Measurements from ENCODE around the gene PDGFRB.

The PDGFRB gene

DNA sequence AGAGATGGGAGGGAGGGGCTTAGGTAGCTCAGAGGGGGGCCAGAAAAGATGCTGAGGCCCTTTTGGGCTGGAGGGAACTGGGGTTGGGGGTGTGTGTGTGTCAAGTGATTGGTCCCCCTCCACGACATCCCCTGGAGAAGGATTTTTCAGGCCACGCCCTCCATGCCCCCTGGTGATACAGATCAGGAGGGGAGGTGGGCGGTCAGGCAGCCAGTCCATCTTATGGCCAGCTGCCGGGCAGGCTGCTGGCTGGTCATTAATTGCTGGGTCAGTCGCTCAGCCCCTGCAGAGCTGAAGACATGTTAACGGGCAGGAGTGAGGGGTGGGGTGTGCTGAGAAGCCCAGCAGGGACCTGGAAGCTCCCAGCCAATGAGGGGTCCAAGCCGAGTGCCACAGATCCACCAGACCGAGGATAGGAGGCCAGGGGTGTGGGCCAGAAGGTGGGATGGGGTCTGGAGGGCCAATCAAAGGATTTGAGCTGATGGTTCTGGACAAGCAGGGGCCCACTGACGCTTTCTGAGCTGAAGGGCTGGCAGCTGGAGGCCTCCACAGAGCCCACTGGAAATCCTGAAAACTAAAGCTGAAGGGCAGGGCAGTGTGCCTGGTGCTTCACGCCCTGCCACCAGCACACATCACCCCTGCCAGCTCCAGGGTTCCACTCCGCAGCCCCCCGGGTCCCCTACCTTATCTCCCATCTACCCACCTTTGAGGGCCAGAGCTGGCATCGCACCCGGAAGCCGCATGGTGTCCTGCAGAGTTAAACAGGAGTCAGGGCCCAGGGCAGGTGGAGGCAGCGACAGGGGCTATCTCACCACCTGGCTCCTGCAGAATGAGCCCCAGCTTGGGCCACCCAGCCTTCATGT is 19.1 kb downstream of the PDGFRB start:
- H3K27ac ChIP-seq (ENCODE audit: low read length): no peak overlapping the region
- H3K4me3 ChIP-seq (ENCODE audit: low read length): no peak overlapping the region
- no peak overlapping the region for H3K4me2 ChIP-seq (ENCODE audit: low read length)
- H3K9ac ChIP-seq (ENCODE audit: low read length): no peak overlapping the region
- TF ChIP-seq CTCF (IDR thresholded peaks at IDR 0.05; ENCODE audit: low read depth, low read length) (no peak), EZH2phosphoT487 (IDR thresholded peaks at IDR 0.05; ENCODE audit: low read depth) (no peak)
- no peaks in the 10 kb centered on the region for H3K79me2 ChIP-seq (ENCODE audit: low read length)
- H3K4me1 ChIP-seq (ENCODE audit: low read length): no peaks in the 10 kb centered on the region
- H2AFZ ChIP-seq (ENCODE audit: low read depth, low read length): no peak overlapping the region
- no peaks in the 10 kb centered on the region for H3K36me3 ChIP-seq (replicated peaks; ENCODE audit: low read depth, low read length)
- H4K20me1 ChIP-seq (ENCODE audit: insufficient read depth, low read length): no peaks in the 10 kb centered on the region
- no peaks in the 10 kb centered on the region for H3K27me3 ChIP-seq (ENCODE audit: low read depth, low read length)
- no peaks in the 10 kb centered on the region for H3K9me3 ChIP-seq (ENCODE audit: insufficient read depth, low read length)

DNA sequence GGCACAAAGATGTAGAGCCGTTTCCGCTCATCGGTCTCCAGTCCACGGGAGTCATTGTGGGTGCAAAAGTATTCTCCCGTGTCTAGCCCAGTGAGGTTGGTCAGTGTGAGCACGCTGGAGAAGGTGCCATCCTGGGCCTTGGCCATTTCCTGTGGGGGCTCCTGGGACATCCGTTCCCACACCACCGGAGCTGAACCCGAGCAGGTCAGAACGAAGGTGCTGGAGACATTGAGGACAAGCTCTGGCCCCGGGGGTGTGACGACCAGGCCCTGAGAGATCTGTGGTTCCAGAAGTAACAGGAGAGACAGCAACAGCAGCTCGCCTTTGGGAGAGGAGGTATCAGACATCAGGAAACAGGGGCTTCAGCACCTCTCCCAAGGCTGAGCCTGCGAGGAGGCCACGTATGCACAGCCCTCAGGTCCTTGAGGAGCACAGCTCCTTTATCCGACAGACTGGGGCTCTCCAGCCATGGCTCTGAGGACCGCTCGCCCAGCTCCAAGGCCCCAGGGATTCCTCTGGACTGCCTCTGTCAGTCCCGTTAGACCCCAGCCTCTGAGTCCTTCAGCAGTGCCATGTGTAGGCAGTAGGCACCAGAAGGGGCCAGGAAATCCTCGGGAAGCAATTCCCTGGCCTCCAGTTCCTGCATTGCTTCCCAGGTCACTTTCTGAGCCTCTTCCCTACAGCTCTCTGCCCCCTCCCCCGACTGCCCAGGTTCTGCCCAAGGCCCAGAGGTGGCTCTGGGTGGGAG is 19.9 kb downstream of the PDGFRB start:
- Histone ChIP-seq H4K20me1 (ENCODE audit: insufficient read depth, low read length) (no peaks in the 10 kb centered on the region), H3K4me1 (ENCODE audit: low read length) (no peaks in the 10 kb centered on the region), H3K9ac (ENCODE audit: low read length) (no peak overlapping the region), H3K4me2 (ENCODE audit: low read length) (no peak overlapping the region), H3K27ac (ENCODE audit: low read length) (no peak overlapping the region), H3K36me3 (replicated peaks; ENCODE audit: low read depth, low read length) (no peaks in the 10 kb centered on the region), H3K9me3 (ENCODE audit: insufficient read depth, low read length) (no peaks in the 10 kb centered on the region), H3K79me2 (ENCODE audit: low read length) (no peaks in the 10 kb centered on the region), H2AFZ (ENCODE audit: low read depth, low read length) (no peak overlapping the region), H3K4me3 (ENCODE audit: low read length) (no peak overlapping the region), H3K27me3 (ENCODE audit: low read depth, low read length) (no peaks in the 10 kb centered on the region)
- no peak for TF ChIP-seq CTCF (IDR thresholded peaks at IDR 0.05; ENCODE audit: low read depth, low read length)
- no peak for TF ChIP-seq EZH2phosphoT487 (IDR thresholded peaks at IDR 0.05; ENCODE audit: low read depth)

DNA sequence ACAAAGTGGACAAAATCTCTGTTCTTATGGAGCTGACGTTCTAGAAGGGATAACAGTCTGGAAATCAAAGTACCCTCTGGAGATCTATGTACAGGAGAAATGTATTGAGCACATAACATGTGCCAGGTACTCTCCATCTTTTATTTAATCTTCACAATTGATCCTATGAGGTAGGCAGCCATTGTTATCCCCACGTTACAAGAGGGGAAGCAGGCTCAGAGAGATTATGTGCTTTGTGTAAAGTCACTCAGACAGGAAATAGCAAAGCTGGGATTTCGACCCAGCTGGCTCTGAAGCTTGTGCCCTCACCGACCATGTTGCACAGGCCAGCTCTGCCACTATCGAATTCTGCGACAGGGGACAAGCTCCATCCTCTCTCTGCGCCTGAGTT is 21.5 kb downstream of the PDGFRB start:
- no peak overlapping the region for H3K4me2 ChIP-seq (ENCODE audit: low read length)

More for the DNA sequence above, 21.5 kb downstream of the PDGFRB start:
- no peaks in the 10 kb centered on the region for H3K79me2 ChIP-seq (ENCODE audit: low read length)
- no peak for TF ChIP-seq CTCF (IDR thresholded peaks at IDR 0.05; ENCODE audit: low read depth, low read length)
- no peak for TF ChIP-seq EZH2phosphoT487 (IDR thresholded peaks at IDR 0.05; ENCODE audit: low read depth)
- no peaks in the 10 kb centered on the region for H3K9me3 ChIP-seq (ENCODE audit: insufficient read depth, low read length)
- no peak overlapping the region for H3K27ac ChIP-seq (ENCODE audit: low read length)
- no peaks in the 10 kb centered on the region for H3K4me1 ChIP-seq (ENCODE audit: low read length)
- no peak overlapping the region for H3K4me3 ChIP-seq (ENCODE audit: low read length)
- H4K20me1 ChIP-seq (ENCODE audit: insufficient read depth, low read length): no peaks in the 10 kb centered on the region
- H3K36me3 ChIP-seq (replicated peaks; ENCODE audit: low read depth, low read length): no peaks in the 10 kb centered on the region
- no peak overlapping the region for H2AFZ ChIP-seq (ENCODE audit: low read depth, low read length)
- no peaks in the 10 kb centered on the region for H3K27me3 ChIP-seq (ENCODE audit: low read depth, low read length)
- no peak overlapping the region for H3K9ac ChIP-seq (ENCODE audit: low read length)
